RPMI7951 (cell line): ENCODE measurements around the gene GAL3ST2. TPM values are rescaled to one million over a fixed set of nuclear protein-coding genes. Genes with fewer than 3 reads are reported as not detected.
A peak's percentile ranks its signal among the peaks of the same experiment; 100 is the strongest.
"Not testable (repeated sequence)": the region's sequence is repeated elsewhere in the genome, so short reads cannot be mapped to it uniquely, and the experiment has no call there.

Experiments
- DNase-seq: peaks from one replicate; pipeline ENCODE4 v3.0.0-alpha.2; 2012; ENCODE audit warnings: low read depth
- total RNA-seq: library from RNA; depleted of rRNA; stranded (reverse); fragments of >200 nt; shearing (Covaris generic); gene quantifications from 2 replicates; pipeline ENCODE4 v1.2.3, GENCODE V29; 2014

The GAL3ST2 gene
- total RNA-seq, 1 experiment from 2014 or later = not detected

GRCh38 chr2:241795021-241795999 is 18.7 kb downstream of the GAL3ST2 start:
- DNase-seq = no peak

GRCh38 chr2:241796209-241796608 is 19.6 kb downstream of the GAL3ST2 start:
- DNase-seq = no peak

GRCh38 chr2:241796610-241797138 is 20.1 kb downstream of the GAL3ST2 start:
- DNase-seq = no peak

GRCh38 chr2:241797441-241798080 is 20.9 kb downstream of the GAL3ST2 start:
- no peak for DNase-seq

GRCh38 chr2:241798081-241798630 is 21.5 kb downstream of the GAL3ST2 start:
- no peak for DNase-seq

GRCh38 chr2:241798631-241799521 is 22.3 kb downstream of the GAL3ST2 start:
- no peak for DNase-seq

GRCh38 chr2:241799522-241800197 is 23.0 kb downstream of the GAL3ST2 start:
- DNase-seq = no peak

GRCh38 chr2:241800198-241800903 is 23.7 kb downstream of the GAL3ST2 start:
- DNase-seq = not testable (repeated sequence)

GRCh38 chr2:241801611-241802420 is 25.2 kb downstream of the GAL3ST2 start:
- DNase-seq = no peak

- DNase-seq = no peak
Measured at GRCh38 chr2:241802421-241803318, 26.0 kb downstream of the GAL3ST2 start.

GRCh38 chr2:241803387-241804325 is 27.0 kb downstream of the GAL3ST2 start:
- DNase-seq = peak; percentile 26

GRCh38 chr2:241804326-241805229 is 28.0 kb downstream of the GAL3ST2 start:
- no peak for DNase-seq

GRCh38 chr2:241806217-241806616 is 29.6 kb downstream of the GAL3ST2 start:
- DNase-seq = not testable (repeated sequence)

- no peak for DNase-seq
Measured at GRCh38 chr2:241808051-241808720, 31.6 kb downstream of the GAL3ST2 start.

- DNase-seq = no peak
Measured at GRCh38 chr2:241808721-241809382, 32.2 kb downstream of the GAL3ST2 start, which contains the start of gene NEU4. Gene NEU4, plus strand, starts transcription at chr2:241809193. Its CDS starts 5,292 bp downstream, at chr2:241814485.
